NCI-H524 treated with DMSO at 0.1 percent for 48 hours (cell line): Measurements from ENCODE around the gene ATXN10.
"Not testable (repeated sequence)": the region's sequence is repeated elsewhere in the genome, so short reads cannot be mapped to it uniquely, and the experiment has no call there.

ENCODE experiments used
- DNase-seq: peaks from one replicate; lab custom pipeline; 2025; lab: John Stamatoyannopoulos, UW

ATXN10 gene

DNA sequence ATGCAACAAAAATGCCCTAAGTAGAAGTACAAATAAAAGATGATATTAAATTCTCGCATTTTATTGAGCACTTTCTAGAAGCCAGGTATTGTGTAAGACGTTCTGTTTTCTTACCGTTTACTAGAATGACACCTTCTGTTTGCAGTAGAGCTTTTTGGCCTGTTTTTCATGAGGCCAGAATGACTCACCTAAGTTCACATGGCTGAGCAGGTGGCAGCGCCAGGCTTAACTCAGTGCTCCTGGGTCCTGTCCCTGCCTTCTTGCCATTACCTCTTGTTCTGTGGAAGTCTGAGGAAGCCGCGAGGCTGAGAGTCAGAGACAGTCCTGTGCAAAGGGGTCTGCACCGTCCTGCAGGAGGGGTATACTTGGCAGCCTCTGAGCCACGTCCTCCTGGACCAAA lies 113.8 kb downstream of the ATXN10 start:
- no peak for DNase-seq

GRCh38 chr22:45786726-45787125 lies 115.1 kb downstream of the ATXN10 start:
- no peak for DNase-seq

DNA sequence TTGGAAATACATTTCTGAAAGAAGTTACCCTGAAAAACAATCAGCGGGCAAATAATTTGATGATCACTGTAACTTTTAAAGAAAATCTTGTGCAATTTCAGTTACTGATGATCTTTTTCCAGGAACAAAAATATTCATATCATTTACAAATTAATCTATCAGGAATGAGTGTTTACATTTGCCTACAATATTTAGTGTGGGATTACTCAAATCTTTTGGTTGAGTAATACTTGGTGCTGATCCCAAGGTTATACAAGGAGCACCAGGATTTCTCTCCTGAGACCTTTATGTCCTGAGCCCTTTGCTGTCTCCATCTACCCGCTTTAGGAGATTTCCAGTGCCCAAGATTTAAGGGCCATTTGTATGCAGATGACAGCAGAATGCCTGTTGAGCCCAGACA lies 116.1 kb downstream of the ATXN10 start:
- DNase-seq: no peak

- no peak for DNase-seq
These were observed 116.9 kb downstream of the ATXN10 start for GRCh38 chr22:45788522-45788921.

DNA sequence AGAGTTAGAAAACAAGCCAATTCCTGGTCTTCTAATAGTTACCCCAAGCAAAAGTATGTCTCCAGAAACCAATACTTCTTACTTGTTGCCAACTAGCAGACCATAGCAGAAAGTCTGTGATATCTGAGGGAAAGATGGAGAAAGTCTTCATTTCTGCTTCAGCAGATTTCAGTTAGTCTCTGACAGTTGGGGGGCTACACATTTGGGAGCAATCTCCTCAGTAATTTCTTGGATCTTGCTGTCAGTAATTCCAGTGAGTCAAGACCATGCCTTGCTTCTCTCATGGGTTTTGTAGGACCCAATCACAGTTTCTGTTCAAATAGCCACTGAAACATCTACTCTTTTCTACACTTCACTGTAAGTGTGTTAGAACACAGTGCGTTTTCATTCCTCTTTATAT lies 118.8 kb downstream of the ATXN10 start:
- no peak for DNase-seq

DNA sequence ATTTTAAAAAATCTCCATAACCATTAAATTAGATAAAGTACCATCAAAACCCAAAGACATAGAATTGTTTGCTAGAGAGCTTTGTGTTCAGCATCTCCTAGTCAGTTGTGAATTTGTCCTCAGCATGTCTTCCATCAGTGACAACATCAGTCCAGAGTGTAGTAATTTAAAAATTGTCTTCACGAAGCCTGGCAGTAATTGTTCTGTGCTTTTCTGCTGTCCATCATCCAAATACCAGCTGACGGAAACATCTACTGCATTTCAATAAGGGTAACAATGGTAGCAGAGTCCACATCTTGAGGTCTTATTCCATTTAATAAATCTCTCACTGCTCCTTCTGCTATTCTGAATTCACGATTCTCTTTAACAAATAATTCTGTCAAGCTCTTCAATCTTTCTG lies 121.5 kb downstream of the ATXN10 start:
- no peak for DNase-seq

- no peak for DNase-seq
These were observed 122.3 kb downstream of the ATXN10 start for GRCh38 chr22:45793892-45794291.

DNA sequence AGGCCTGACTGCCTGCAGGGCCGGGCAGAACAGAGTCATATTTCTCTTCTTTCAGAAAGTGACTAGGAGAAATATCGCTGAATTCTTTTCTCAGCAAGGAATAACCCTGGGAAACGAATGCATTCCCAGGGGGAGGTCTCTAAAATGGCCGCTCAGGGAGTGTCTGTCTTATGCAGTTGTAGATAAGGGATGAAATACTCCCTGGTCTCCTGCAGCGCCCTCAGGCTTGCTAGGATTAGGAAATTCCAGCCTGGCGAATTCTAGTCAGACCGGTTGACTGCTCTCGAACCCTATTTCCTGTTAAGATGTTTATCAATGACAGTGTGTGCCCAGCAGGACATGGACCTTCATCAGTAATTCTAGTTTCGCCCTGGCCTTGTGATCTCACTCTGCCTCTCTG lies 124.4 kb downstream of the ATXN10 start:
- not testable (repeated sequence) for DNase-seq

DNA sequence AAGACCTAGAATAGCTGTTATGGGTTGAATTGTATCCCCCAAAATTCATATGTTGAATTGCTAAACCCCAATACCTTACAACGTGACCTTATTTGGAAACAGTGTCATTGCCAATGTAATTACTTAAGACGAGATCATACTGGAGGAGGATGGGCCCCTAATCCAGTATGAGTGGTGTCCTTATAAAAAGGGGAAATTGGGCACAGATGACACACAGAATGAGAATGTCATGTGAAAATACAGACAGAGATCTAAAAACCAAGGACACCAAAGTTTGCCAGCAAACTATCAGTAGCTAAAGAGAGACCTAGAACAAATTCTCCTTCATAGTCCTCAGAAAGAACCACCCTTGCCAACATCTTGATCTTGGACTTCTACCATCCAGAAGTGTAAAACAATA lies 127.7 kb downstream of the ATXN10 start:
- DNase-seq: no peak

DNA sequence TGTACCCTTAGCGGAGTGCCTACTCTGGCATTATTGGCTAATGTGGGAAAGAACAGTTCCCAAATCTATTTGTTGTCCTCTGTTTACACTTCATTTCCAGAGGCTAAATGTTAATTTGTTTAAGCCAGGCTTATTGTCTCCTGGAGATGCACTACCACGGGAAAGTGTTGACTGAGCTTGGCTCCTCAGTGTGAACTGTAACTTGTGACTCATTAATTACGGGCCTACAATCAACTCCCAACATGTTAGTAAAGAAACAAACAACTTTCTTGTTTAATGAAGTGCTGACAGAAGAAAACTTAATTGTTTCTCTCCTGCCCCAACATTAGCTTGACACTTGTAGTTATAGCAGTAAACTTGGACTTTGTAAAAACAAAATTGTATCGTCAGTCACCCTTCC lies 130.4 kb downstream of the ATXN10 start:
- DNase-seq: no peak

DNA sequence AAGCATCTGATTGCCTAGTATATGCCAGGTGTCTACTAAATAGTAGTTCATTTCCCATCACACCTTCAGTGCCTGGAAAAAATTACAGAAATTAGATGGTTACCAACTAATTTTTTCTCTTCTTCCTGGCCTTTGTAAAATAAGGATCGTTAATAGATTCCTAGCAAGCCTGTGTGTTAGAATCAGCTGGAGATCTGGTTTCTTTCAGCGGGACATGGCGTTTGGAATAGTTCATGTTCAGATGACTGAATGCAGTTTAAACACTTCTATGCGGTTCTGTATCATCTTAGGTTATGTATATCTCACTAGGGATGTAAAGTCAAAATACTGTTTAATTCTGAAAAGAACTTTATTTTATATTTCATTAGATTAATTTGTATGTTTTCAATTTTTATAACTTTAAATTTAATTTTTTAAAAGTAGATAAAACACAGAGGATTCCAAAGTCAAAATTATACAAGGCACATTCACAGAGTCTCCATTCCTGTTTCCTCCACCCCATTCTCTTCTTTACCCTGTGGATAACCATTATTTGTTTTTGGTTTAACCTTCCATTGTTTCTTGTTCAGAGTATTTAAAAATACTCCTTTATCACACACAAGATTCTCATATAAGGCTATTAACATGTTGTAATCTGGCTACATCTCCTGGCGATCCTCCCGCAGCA lies 132.8 kb downstream of the ATXN10 start:
- DNase-seq: no peak

DNA sequence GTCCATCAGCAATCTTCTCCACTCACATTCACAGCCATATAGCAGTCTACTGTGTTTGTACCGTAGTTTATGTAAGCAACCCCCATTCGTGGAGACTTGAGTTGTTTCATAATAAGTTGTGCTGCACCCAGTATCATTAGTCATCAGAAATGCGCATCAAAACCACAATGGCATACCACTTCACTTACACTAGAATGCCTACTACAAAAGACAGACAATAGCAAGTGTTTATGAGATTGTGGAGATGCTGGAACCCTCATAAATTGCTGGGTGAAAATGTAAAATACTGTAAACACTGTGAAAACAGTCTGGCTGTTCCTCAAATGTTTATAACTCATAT lies 133.3 kb downstream of the ATXN10 start:
- DNase-seq: no peak

GRCh38 chr22:45805413-45805812 lies 133.8 kb downstream of the ATXN10 start:
- DNase-seq: no peak

GRCh38 chr22:45807156-45807915 lies 135.7 kb downstream of the ATXN10 start:
- no peak for DNase-seq

DNA sequence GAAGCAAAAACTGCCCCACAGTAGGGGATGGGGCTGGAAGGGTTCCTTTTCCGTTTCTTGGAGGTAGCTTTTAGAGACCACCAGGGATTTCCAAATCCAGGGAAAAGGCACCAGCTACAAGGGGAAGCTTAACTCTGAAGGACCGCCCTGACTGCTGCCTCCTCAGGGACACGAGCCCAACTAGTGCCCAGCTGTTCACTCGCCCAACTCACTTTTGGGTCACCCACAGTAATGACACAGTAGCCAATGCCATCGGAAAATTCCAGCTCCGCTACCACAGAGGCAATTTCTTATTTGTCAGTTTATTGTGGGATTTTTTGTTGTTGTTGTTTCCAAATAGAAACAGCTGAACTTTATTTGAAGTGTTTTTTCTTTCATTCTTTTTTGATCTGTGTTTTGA lies 141.3 kb downstream of the ATXN10 start:
- no peak for DNase-seq

GRCh38 chr22:45814198-45814597 lies 142.6 kb downstream of the ATXN10 start:
- no peak for DNase-seq

DNA sequence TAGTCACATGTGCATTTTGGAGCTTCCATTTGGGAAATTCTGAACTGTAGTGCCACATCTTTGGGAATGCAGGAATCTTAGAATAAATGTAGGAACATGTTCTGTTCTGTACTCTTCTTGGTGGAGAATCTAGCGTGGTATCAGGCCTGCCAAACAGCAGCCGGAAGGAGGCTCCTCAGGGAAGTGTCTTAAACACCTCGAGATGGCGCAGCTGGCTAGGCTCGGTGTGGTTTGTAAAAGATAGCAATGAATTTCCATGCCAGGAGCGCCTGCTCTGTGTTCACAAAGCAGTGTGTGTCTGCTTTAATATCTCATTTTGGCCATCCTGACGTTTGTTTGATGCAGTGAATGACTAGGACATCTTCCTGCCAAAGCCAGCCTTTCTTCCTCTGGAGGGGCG lies 145.1 kb downstream of the ATXN10 start:
- DNase-seq: no peak

DNA sequence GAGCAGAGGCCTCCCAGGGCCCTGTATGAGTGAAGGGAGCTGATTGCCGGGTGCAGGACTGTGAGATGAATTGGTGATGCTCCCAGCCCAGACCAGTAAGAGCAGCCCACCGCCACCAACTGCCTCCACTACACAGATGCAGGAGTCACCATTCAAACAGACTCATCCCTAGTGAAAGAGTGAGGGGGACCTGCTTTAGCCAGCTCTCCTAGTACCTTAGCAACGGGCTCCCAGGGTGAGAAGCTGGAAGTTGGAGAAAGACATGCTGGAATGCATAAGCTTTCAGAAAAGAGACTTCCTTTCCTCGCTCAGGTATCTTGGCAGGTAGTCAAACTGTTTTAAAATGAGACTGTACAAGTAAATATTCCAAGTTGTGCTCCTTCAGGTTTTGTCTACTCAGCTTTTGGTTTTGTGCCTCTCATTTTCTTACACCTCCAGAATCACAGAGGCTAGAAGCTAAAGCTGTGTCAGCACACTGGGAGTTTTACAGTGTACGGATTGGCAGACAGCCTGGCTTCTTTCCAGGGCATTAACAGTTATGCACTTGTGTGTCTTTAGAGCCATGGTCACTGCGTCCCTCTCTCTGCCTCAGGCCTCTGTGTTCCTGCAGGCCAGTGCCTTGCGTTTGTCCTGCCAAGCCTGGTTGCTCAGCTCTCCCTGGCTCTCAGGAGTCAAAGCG lies 146.2 kb downstream of the ATXN10 start:
- no peak for DNase-seq

DNA sequence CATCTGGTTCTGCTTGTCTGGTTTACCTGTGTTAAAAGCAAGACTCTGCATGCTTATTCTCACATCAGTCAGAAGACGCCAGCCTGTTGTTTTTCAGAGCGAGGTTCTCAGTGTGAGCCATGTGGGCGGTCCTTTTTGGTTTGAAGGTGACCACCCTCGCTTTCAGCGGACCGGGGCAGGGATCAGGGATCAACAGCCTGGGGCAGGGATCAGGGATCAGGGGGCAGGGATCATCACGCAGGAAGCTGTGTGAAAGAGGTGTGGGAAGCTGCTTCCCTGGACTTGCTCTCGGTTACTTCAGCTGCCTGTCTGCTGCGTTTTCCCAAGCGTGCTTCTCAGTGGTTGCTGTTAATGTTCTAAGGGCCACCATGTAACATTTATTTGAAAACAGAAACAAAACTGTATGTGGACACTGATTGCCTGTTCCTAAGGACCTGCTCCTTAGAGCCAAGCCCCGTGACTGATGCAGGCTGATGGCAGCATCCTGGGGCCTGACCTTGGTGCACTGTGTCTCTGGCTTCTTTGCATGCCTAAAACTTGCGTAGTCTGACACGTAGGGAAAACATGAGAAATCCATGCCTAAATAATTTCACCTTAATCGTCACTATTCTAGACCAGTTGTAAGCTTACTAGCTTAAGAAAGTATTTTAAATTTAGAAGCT lies 146.9 kb downstream of the ATXN10 start:
- no peak for DNase-seq

GRCh38 chr22:45819305-45819704 lies 147.7 kb downstream of the ATXN10 start:
- DNase-seq: no peak

DNA sequence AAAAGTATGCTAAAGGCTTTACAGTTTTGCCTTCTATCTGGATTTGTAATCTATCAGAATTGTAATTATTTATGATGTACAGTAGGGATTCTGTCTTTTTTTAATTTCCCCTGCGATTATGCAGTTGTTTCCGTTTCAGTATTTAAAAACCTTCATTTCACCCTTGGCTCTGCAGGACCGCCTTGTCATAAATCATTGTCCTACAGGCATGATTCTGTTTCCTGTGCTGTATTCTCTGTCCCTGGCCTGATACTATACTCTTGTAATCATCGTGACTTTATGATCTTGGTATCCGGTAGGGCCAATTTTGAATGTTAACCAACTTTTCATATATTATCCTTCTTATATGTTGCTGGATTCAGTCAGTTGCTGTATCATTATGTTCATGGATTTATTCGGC lies 151.7 kb downstream of the ATXN10 start:
- no peak for DNase-seq

DNA sequence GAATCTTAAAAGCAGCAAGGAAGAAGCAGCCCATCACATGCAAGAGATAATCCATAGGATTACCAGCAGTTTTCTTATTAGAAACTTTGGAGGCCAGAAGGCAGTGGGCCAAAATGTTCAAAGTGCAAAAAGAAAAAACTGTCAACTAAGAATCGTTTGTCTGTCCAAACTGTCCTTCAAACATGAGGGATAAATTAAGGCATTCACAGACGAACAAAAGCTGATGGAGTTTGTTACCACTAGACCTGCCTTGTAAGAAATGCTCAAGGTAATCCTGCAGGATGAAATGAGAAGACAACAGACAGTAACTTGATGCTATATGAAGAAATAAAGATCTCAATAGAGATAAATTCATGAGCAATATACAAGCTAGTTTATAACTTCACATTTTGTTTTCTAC lies 154.9 kb downstream of the ATXN10 start:
- no peak for DNase-seq

DNA sequence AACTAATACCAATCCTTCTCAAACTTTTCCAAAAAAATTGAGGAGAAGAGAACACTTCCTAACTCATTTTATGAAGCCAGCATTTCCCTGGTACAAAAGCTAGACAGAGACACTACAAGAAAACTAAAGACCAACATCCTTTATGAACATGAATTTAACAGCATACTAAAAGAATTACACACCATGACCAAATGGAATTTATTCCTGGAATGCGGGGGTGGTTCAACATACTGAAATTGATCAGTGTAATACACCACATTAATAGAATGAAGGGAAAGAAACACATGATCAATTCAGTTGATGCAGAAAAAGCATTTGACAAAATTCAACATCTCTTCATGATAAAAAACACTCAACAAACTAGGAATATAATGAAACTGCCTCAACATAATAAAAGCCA lies 157.2 kb downstream of the ATXN10 start:
- no peak for DNase-seq
